ENCODE results near the gene KCNJ9.

GRCh38 chr1:160125746-160126145 is 44.4 kb downstream of the KCNJ9 start:
- TF ChIP-seq EZH2 (conservative IDR thresholded peaks at IDR 0.05; ENCODE audit: low read depth, low read length) (no peak), POLR2A (IDR thresholded peaks at IDR 0.05; ENCODE audit: insufficient read depth in 1 of 2, low read depth in 2 of 2, low read length in 2 of 2) (no peak), RNF219 (CRISPR knock-in tag; IDR thresholded peaks at IDR 0.05) (no peak), ESRRA (CRISPR knock-in tag; IDR thresholded peaks at IDR 0.05; ENCODE audit: low read depth) (no peak)
